Measurements from ENCODE around the gene TBC1D9B.

The TBC1D9B gene

GRCh38 chr5:179919487-179920060 is 11.9 kb upstream of the TBC1D9B start:
- no peak for DNase-seq

GRCh38 chr5:179918742-179919486 is 11.2 kb upstream of the TBC1D9B start:
- Mint-ChIP-seq H3K36me3 (ENCODE audit: low read depth) (no peaks in the 10 kb centered on the region), H3K4me1 (peaks cover 19% of the 10 kb centered on the region), H3K27me3 (ENCODE audit: low read depth, poor library complexity) (peaks cover 5% of the 10 kb centered on the region), H3K4me3 (no peak overlapping the region), H3K9me3 (no peaks in the 10 kb centered on the region), H3K27ac (no peak overlapping the region)
- no peak for DNase-seq
- TF ChIP-seq, protein P1, sequence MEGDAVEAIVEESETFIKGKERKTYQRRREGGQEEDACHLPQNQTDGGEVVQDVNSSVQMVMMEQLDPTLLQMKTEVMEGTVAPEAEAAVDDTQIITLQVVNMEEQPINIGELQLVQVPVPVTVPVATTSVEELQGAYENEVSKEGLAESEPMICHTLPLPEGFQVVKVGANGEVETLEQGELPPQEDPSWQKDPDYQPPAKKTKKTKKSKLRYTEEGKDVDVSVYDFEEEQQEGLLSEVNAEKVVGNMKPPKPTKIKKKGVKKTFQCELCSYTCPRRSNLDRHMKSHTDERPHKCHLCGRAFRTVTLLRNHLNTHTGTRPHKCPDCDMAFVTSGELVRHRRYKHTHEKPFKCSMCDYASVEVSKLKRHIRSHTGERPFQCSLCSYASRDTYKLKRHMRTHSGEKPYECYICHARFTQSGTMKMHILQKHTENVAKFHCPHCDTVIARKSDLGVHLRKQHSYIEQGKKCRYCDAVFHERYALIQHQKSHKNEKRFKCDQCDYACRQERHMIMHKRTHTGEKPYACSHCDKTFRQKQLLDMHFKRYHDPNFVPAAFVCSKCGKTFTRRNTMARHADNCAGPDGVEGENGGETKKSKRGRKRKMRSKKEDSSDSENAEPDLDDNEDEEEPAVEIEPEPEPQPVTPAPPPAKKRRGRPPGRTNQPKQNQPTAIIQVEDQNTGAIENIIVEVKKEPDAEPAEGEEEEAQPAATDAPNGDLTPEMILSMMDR (IDR thresholded peaks at IDR 0.05) = no peak

More at GRCh38 chr5:179919487-179920060, 11.9 kb upstream of the TBC1D9B start:
- H3K27ac Mint-ChIP-seq = no peak overlapping the region
- peaks cover 5% of the 10 kb centered on the region for H3K27me3 Mint-ChIP-seq (ENCODE audit: low read depth, poor library complexity)
- no peaks in the 10 kb centered on the region for H3K9me3 Mint-ChIP-seq
- TF ChIP-seq, protein P1 (IDR thresholded peaks at IDR 0.05) = no peak
- H3K36me3 Mint-ChIP-seq (ENCODE audit: low read depth) = no peaks in the 10 kb centered on the region
- H3K4me1 Mint-ChIP-seq = peaks cover 13% of the 10 kb centered on the region
- H3K4me3 Mint-ChIP-seq = no peak overlapping the region

- peaks cover 22% of the 10 kb centered on the region for H3K4me1 Mint-ChIP-seq
- H3K27ac Mint-ChIP-seq = no peak overlapping the region
- TF ChIP-seq, protein P1 (IDR thresholded peaks at IDR 0.05) = no peak
- no peak overlapping the region for H3K4me3 Mint-ChIP-seq
- DNase-seq = no peak
- H3K9me3 Mint-ChIP-seq = no peaks in the 10 kb centered on the region
- no peaks in the 10 kb centered on the region for H3K36me3 Mint-ChIP-seq (ENCODE audit: low read depth)
- H3K27me3 Mint-ChIP-seq (ENCODE audit: low read depth, poor library complexity) = peaks cover 5% of the 10 kb centered on the region
Observed at GRCh38 chr5:179916523-179916922, 8.8 kb upstream of the TBC1D9B start.

GRCh38 chr5:179915406-179915935 is 7.8 kb upstream of the TBC1D9B start:
- Mint-ChIP-seq H3K27me3 (ENCODE audit: low read depth, poor library complexity) (peaks cover 5% of the 10 kb centered on the region), H3K4me1 (peaks cover 22% of the 10 kb centered on the region), H3K27ac (peak overlapping the region; percentile 54), H3K9me3 (no peaks in the 10 kb centered on the region), H3K36me3 (ENCODE audit: low read depth) (no peaks in the 10 kb centered on the region), H3K4me3 (no peak overlapping the region)
- DNase-seq = no peak
- TF ChIP-seq, protein P1 (IDR thresholded peaks at IDR 0.05) = no peak

GRCh38 chr5:179914032-179914755 is 6.5 kb upstream of the TBC1D9B start:
- Mint-ChIP-seq H3K9me3 (no peaks in the 10 kb centered on the region), H3K4me3 (no peak overlapping the region), H3K27ac (peak overlapping the region; percentile 22), H3K36me3 (ENCODE audit: low read depth) (no peaks in the 10 kb centered on the region), H3K4me1 (peaks cover 22% of the 10 kb centered on the region), H3K27me3 (ENCODE audit: low read depth, poor library complexity) (peaks cover 8% of the 10 kb centered on the region)
- DNase-seq = no peak
- TF ChIP-seq, protein P1 (IDR thresholded peaks at IDR 0.05) = no peak

All from nephron progenitor cell (in vitro differentiated cells).